ENCODE measurements around the gene PROSER2.

The PROSER2 gene

GRCh38 chr10:11831520-11831951, 8.4 kb downstream of the PROSER2 start:
- Mint-ChIP-seq H3K27ac (peak overlapping the region; percentile 55), H3K4me3 (no peak overlapping the region), H3K9me3 (no peaks in the 10 kb centered on the region), H3K4me1 (peaks cover 34% of the 10 kb centered on the region), H3K27me3 (ENCODE audit: low read depth, poor library complexity) (peaks cover 25% of the 10 kb centered on the region), H3K36me3 (ENCODE audit: low read depth) (no peaks in the 10 kb centered on the region)
- TF ChIP-seq CTCF (IDR thresholded peaks at IDR 0.05) = no peak
- no peak for DNase-seq

- Mint-ChIP-seq H3K27me3 (ENCODE audit: low read depth, poor library complexity) (peaks cover 20% of the 10 kb centered on the region), H3K36me3 (ENCODE audit: low read depth) (no peaks in the 10 kb centered on the region), H3K9me3 (no peaks in the 10 kb centered on the region), H3K4me1 (peaks cover 34% of the 10 kb centered on the region), H3K4me3 (no peak overlapping the region), H3K27ac (no peak overlapping the region)
- DNase-seq = no peak
- TF ChIP-seq CTCF (IDR thresholded peaks at IDR 0.05) = no peak
Observed at GRCh38 chr10:11832042-11832441, 8.9 kb downstream of the PROSER2 start.

- H3K9me3 Mint-ChIP-seq = no peaks in the 10 kb centered on the region
- H3K27me3 Mint-ChIP-seq (ENCODE audit: low read depth, poor library complexity) = peaks cover 6% of the 10 kb centered on the region
- no peak for TF ChIP-seq CTCF (IDR thresholded peaks at IDR 0.05)
- no peaks in the 10 kb centered on the region for H3K36me3 Mint-ChIP-seq (ENCODE audit: low read depth)
- H3K27ac Mint-ChIP-seq = no peak overlapping the region
- no peak for DNase-seq
- peaks cover 27% of the 10 kb centered on the region for H3K4me1 Mint-ChIP-seq
- H3K4me3 Mint-ChIP-seq = no peak overlapping the region
Observed at GRCh38 chr10:11835061-11835460, 11.9 kb downstream of the PROSER2 start.

- no peak for TF ChIP-seq CTCF (IDR thresholded peaks at IDR 0.05)
- no peak for DNase-seq
- no peaks in the 10 kb centered on the region for H3K36me3 Mint-ChIP-seq (ENCODE audit: low read depth)
- no peak overlapping the region for H3K4me3 Mint-ChIP-seq
- H3K27me3 Mint-ChIP-seq (ENCODE audit: low read depth, poor library complexity) = peaks cover 4% of the 10 kb centered on the region
- no peak overlapping the region for H3K27ac Mint-ChIP-seq
- H3K4me1 Mint-ChIP-seq = peaks cover 25% of the 10 kb centered on the region
- H3K9me3 Mint-ChIP-seq = no peaks in the 10 kb centered on the region
Observed at GRCh38 chr10:11835704-11836103, 12.5 kb downstream of the PROSER2 start.

GRCh38 chr10:11837372-11838161, 14.4 kb downstream of the PROSER2 start:
- Mint-ChIP-seq H3K4me3 (no peak overlapping the region), H3K27ac (no peak overlapping the region), H3K4me1 (peaks cover 10% of the 10 kb centered on the region), H3K27me3 (ENCODE audit: low read depth, poor library complexity) (no peaks in the 10 kb centered on the region), H3K36me3 (ENCODE audit: low read depth) (no peaks in the 10 kb centered on the region), H3K9me3 (no peaks in the 10 kb centered on the region)
- TF ChIP-seq CTCF (IDR thresholded peaks at IDR 0.05) = no peak
- no peak for DNase-seq

- Mint-ChIP-seq H3K27me3 (ENCODE audit: low read depth, poor library complexity) (no peaks in the 10 kb centered on the region), H3K4me3 (no peak overlapping the region), H3K36me3 (ENCODE audit: low read depth) (no peaks in the 10 kb centered on the region), H3K27ac (no peak overlapping the region), H3K4me1 (peaks cover 9% of the 10 kb centered on the region), H3K9me3 (no peaks in the 10 kb centered on the region)
- no peak for TF ChIP-seq CTCF (IDR thresholded peaks at IDR 0.05)
- DNase-seq = no peak
Observed at GRCh38 chr10:11838298-11838852, 15.2 kb downstream of the PROSER2 start.
